ENCODE data around the gene MYH15. TPM values are rescaled to one million over a fixed set of nuclear protein-coding genes. Genes with fewer than 3 reads are reported as not detected.

Gene MYH15
- total and polyA plus RNA-seq, 10 of the 15 experiments (the other 5 are each of a cell fraction or from before 2014, with no cell fraction given): 0.05 to 0.27 (median 0.09) TPM; not detected in 1

- Histone ChIP-seq H3K4me3 (no peak overlapping the region), H3K9me3 (replicated peaks; ENCODE audit: control insufficient read depth, insufficient read depth, low read length) (no peaks in the 10 kb centered on the region), H2AFZ (ENCODE audit: control insufficient read depth, low read depth, low read length) (no peak overlapping the region), H3K9ac (ENCODE audit: control insufficient read depth, insufficient read depth, low read length) (no peak overlapping the region), H3K4me1 (ENCODE audit: control insufficient read depth, insufficient read depth, low read length) (no peaks in the 10 kb centered on the region), H4K20me1 (ENCODE audit: control insufficient read depth, insufficient read depth) (no peaks in the 10 kb centered on the region), H3K27me3 (replicated peaks in 1 of 2; ENCODE audit: control insufficient read depth in 2 of 2, insufficient read depth in 2 of 2, low read length in 1 of 2) (no peaks in the 10 kb centered on the region), H3K4me2 (ENCODE audit: control insufficient read depth, insufficient read depth) (no peak overlapping the region), H3K36me3 (ENCODE audit: control insufficient read depth in 2 of 2, insufficient read depth in 2 of 2, low read length in 1 of 2) (no peaks in the 10 kb centered on the region), H3K27ac (ENCODE audit: control insufficient read depth, insufficient read depth) (no peak overlapping the region), H3K79me2 (ENCODE audit: control insufficient read depth, insufficient read depth, low read length) (no peaks in the 10 kb centered on the region)
- in situ Hi-C loops (cut with MboI): no loop called here
- intact Hi-C loops (cut with micrococcal nuclease; ENCODE audit: unreplicated experiment): no loop called here
- WGBS (ENCODE audit: insufficient coverage, insufficient replicate concordance, low lambda C conversion rate, missing lambda C conversion rate): 37% methylated on average over 3 of the region's 3 CpGs
- no peak for ATAC-seq
- FAIRE-seq: no peak
- POLR2A ChIA-PET: no interaction called here
- CTCF ChIA-PET: no interaction called here
- BruUV-seq (replicated peaks): no TSS peak
- RAD21 ChIA-PET (ENCODE audit: unreplicated experiment): no interaction called here
- SMC1A ChIA-PET (ENCODE audit: uncharacterized antibody, unreplicated experiment): interaction anchor here (1.9 kb wide), 1 partner anchor 14 kb away, joined by 6 read pairs; no protein-coding TSS in a partner anchor
- TF ChIP-seq MAX (IDR thresholded peaks at IDR 0.05; ENCODE audit: low read depth, low read length) (no peak), E2F8 (IDR thresholded peaks at IDR 0.05; ENCODE audit: low read depth, partially characterized antibody) (no peak), CEBPB (IDR thresholded peaks at IDR 0.05; ENCODE audit: borderline replicate concordance in 1 of 2, low read depth in 2 of 2, low read length in 2 of 2) (no peak), PBX3 (IDR thresholded peaks at IDR 0.05; ENCODE audit: insufficient replicate concordance, low read depth, low read length) (no peak), KLF5 (IDR thresholded peaks at IDR 0.05; ENCODE audit: partially characterized antibody) (no peak), ATF2 (IDR thresholded peaks at IDR 0.05; ENCODE audit: low read length) (no peak)
- DNase-seq (ENCODE audit: low read depth, low spot score): no peak
These were observed 178.6 kb downstream of the MYH15 start for GRCh38 chr3:108331792-108332191.

Other genes starting within 250 kb of the MYH15 start
- gene HHLA2, start 214.0 kb downstream of the MYH15 start, total RNA-seq (2014; rRNA removed): 0.11 and 0.16 TPM in 2 replicates
- 0.31 and 0.37 TPM in 2 replicates for gene HHLA2, start 214.0 kb downstream of the MYH15 start, total RNA-seq (2014; rRNA removed; fragmentation: Illumina TruSeq; extraction: Trizol)
- 0.11 and 0.18 TPM in 2 replicates for gene HHLA2, start 214.0 kb downstream of the MYH15 start, total RNA-seq (2021)
- 1.3 and 1.6 TPM in 2 replicates for gene HHLA2, start 214.0 kb downstream of the MYH15 start, polyA plus RNA-seq (2011; rRNA removed)
- 0.28 and 0.52 TPM in 2 replicates for gene HHLA2, start 214.0 kb downstream of the MYH15 start, polyA plus RNA-seq (2014; fragmentation: Illumina TruSeq; extraction: Trizol)
- under 1 TPM in 1 of 2 experiments, not detected in 1; 0.27 TPM for gene HHLA2, start 214.0 kb downstream of the MYH15 start, polyA plus RNA-seq (2014; fragmentation: Nextera tagmentation; extraction: Ambion mirVana)
- 0.16 and 0.32 TPM in 2 replicates for gene HHLA2, start 214.0 kb downstream of the MYH15 start, polyA plus RNA-seq (2014; rRNA removed)
- under 1 TPM; 0.23 to 0.54 TPM for gene HHLA2, start 214.0 kb downstream of the MYH15 start, polyA plus RNA-seq (2016; fragmentation: Nextera tagmentation; extraction: Ambion mirVana)
- gene CIP2A, start 78.8 kb upstream of the MYH15 start, total RNA-seq (2014; rRNA removed): 28.6 and 37.2 TPM in 2 replicates
- gene CIP2A, start 78.8 kb upstream of the MYH15 start, total RNA-seq (2014; rRNA removed; fragmentation: Illumina TruSeq; extraction: Trizol): 26.2 and 32.3 TPM in 2 replicates
- 25.8 and 26.6 TPM in 2 replicates for gene CIP2A, start 78.8 kb upstream of the MYH15 start, total RNA-seq (2021)
- 28.7 and 39.5 TPM in 2 replicates for gene CIP2A, start 78.8 kb upstream of the MYH15 start, polyA plus RNA-seq (2011; rRNA removed)
- gene CIP2A, start 78.8 kb upstream of the MYH15 start, polyA plus RNA-seq (2014; fragmentation: Illumina TruSeq; extraction: Trizol): 29.7 and 33.9 TPM in 2 replicates
- gene CIP2A, start 78.8 kb upstream of the MYH15 start, polyA plus RNA-seq (2014; fragmentation: Nextera tagmentation; extraction: Ambion mirVana): 10 to 100 TPM; 12.5 to 18.8 TPM
- gene CIP2A, start 78.8 kb upstream of the MYH15 start, polyA plus RNA-seq (2014; rRNA removed): 14.9 and 28.2 TPM in 2 replicates
- 10 to 100 TPM; 25.2 to 26.4 TPM for gene CIP2A, start 78.8 kb upstream of the MYH15 start, polyA plus RNA-seq (2016; fragmentation: Nextera tagmentation; extraction: Ambion mirVana)
- 5.8 and 8.4 TPM in 2 replicates for gene DZIP3, start 79.1 kb upstream of the MYH15 start, total RNA-seq (2014; rRNA removed)
- gene DZIP3, start 79.1 kb upstream of the MYH15 start, total RNA-seq (2014; rRNA removed; fragmentation: Illumina TruSeq; extraction: Trizol): 10.1 and 10.3 TPM in 2 replicates
- 8.9 and 9.3 TPM in 2 replicates for gene DZIP3, start 79.1 kb upstream of the MYH15 start, total RNA-seq (2021)
- gene DZIP3, start 79.1 kb upstream of the MYH15 start, polyA plus RNA-seq (2011; rRNA removed): 15.6 and 27.7 TPM in 2 replicates
- 9.0 and 11.7 TPM in 2 replicates for gene DZIP3, start 79.1 kb upstream of the MYH15 start, polyA plus RNA-seq (2014; fragmentation: Illumina TruSeq; extraction: Trizol)
- gene DZIP3, start 79.1 kb upstream of the MYH15 start, polyA plus RNA-seq (2014; fragmentation: Nextera tagmentation; extraction: Ambion mirVana): 1 to 10 TPM; 4.3 to 7.8 TPM
- 4.6 and 5.4 TPM in 2 replicates for gene DZIP3, start 79.1 kb upstream of the MYH15 start, polyA plus RNA-seq (2014; rRNA removed)
- gene DZIP3, start 79.1 kb upstream of the MYH15 start, polyA plus RNA-seq (2016; fragmentation: Nextera tagmentation; extraction: Ambion mirVana): 10 to 100 TPM; 10.8 to 11.6 TPM
- not detected in 2 replicates for gene RETNLB, start 246.8 kb upstream of the MYH15 start, total RNA-seq (2014; rRNA removed)
- not detected in 2 replicates for gene RETNLB, start 246.8 kb upstream of the MYH15 start, total RNA-seq (2014; rRNA removed; fragmentation: Illumina TruSeq; extraction: Trizol)
- gene RETNLB, start 246.8 kb upstream of the MYH15 start, total RNA-seq (2021): not detected in 2 replicates
- gene RETNLB, start 246.8 kb upstream of the MYH15 start, polyA plus RNA-seq (2011; rRNA removed): not detected in 2 replicates
- gene RETNLB, start 246.8 kb upstream of the MYH15 start, polyA plus RNA-seq (2014; fragmentation: Illumina TruSeq; extraction: Trizol): not detected in 2 replicates
- not detected for gene RETNLB, start 246.8 kb upstream of the MYH15 start, polyA plus RNA-seq (2014; fragmentation: Nextera tagmentation; extraction: Ambion mirVana)
- not detected in 2 replicates for gene RETNLB, start 246.8 kb upstream of the MYH15 start, polyA plus RNA-seq (2014; rRNA removed)
- not detected for gene RETNLB, start 246.8 kb upstream of the MYH15 start, polyA plus RNA-seq (2016; fragmentation: Nextera tagmentation; extraction: Ambion mirVana)

Data from GM12878 (cell line).